Endothelial cell of umbilical vein (primary cell): Measurements from ENCODE around the gene SH3D19. TPM values are rescaled to one million over a fixed set of nuclear protein-coding genes. Genes with fewer than 3 reads are reported as not detected.

ENCODE experiments used
- BruUV-seq: library from RNA; stranded (reverse); fragments of 400-500 nt; replicated peaks from 2 replicates; lab custom pipeline; 2021; lab: Mats Ljungman, UMichigan
- CTCF ChIA-PET: fragments of 300-600, 350-600 bp; sonication (Branson Sonifier 250); formaldehyde crosslinking; loops from one replicate; lab custom pipeline; 2021; ENCODE audit warnings: antibody characterized with exemption, inconsistent platforms; lab: Charles Lee
- POLR2A ChIA-PET: fragments of 300-600, 350-600 bp; sonication (Branson Sonifier 250); formaldehyde crosslinking; loops from one replicate; lab custom pipeline; 2021; ENCODE audit warnings: antibody characterized with exemption, inconsistent platforms; lab: Charles Lee
- DNase-seq: peaks from one replicate; pipeline ENCODE4 v3.0.0-alpha.2; 2011; ENCODE audit warnings: low read depth, low spot score
- FAIRE-seq: peaks from 2 replicates; lab custom pipeline; 2011; peaks lifted over from hg19 to GRCh38; lab: Jason Lieb, UNC
- H2AFZ ChIP-seq: 2 replicates; pipeline ENCODE4 v1.6.0; 2012; ENCODE audit warnings: low read depth, low read length, control low read depth, inconsistent platforms
- H3K27ac ChIP-seq: 2 replicates; pipeline ENCODE4 v1.5.1; 2011; ENCODE audit warnings: low read depth, mild to moderate bottlenecking, control low read depth, low read length, moderate library complexity; ENCODE audit not compliant: insufficient read depth
- H3K27me3 ChIP-seq, 2 experiments: 2 replicates each; pipeline versions ENCODE4 v1.6.0 to v1.6.1; 2011; ENCODE audit warnings: low read length in 2 of 2, mixed read lengths in 1 of 2; ENCODE audit not compliant: control insufficient read depth in 2 of 2, insufficient read depth in 2 of 2
- H3K36me3 ChIP-seq, 2 experiments: 2 replicates in 1 of 2; 3 replicates in 1 of 2; pipeline ENCODE4 v1.5.1; 2011; ENCODE audit warnings: low read length in 2 of 2, mild to moderate bottlenecking in 1 of 2, moderate library complexity in 1 of 2; ENCODE audit not compliant: control insufficient read depth in 2 of 2, insufficient read depth in 2 of 2; ENCODE audit errors: extremely low read depth in 1 of 2
- H3K4me1 ChIP-seq: 3 replicates; pipeline ENCODE4 v1.5.1; 2011; ENCODE audit warnings: mild to moderate bottlenecking, low read length; ENCODE audit not compliant: control insufficient read depth, insufficient read depth; ENCODE audit errors: extremely low read depth
- H3K4me2 ChIP-seq: 2 replicates; pipeline ENCODE4 v1.6.1; 2011; ENCODE audit warnings: low read length, control low read depth, mixed read lengths; ENCODE audit not compliant: insufficient read depth
- H3K4me3 ChIP-seq, 3 experiments: fragments of 200-600 bp in 1 of 3; sonication (generic), shearing (Covaris generic) in 1 of 3; replicated peaks in 1 of 3; 2 replicates each; pipeline ENCODE4 v1.5.1; 2011 to 2016; ENCODE audit warnings: control low read depth in 3 of 3, low read length in 3 of 3, mild to moderate bottlenecking in 2 of 3, inconsistent platforms in 1 of 3, low read depth in 1 of 3, moderate library complexity in 1 of 3; ENCODE audit not compliant: insufficient read depth in 1 of 3
- H3K79me2 ChIP-seq: 2 replicates; pipeline ENCODE4 v1.6.0; 2012; ENCODE audit warnings: low read length, inconsistent platforms; ENCODE audit not compliant: control insufficient read depth, insufficient read depth
- H3K9ac ChIP-seq: replicated peaks from 2 replicates; pipeline ENCODE3; 2011; ENCODE audit warnings: low read length, control low read depth; ENCODE audit not compliant: insufficient read depth; ENCODE audit errors: extremely low read depth
- H3K9me1 ChIP-seq: replicated peaks from 3 replicates; pipeline ENCODE4 v1.6.0; 2011; ENCODE audit warnings: mild to moderate bottlenecking, low read length; ENCODE audit not compliant: control insufficient read depth, insufficient read depth; ENCODE audit errors: extremely low read depth
- H3K9me3 ChIP-seq: replicated peaks from 2 replicates; pipeline ENCODE4 v1.5.1; 2012; ENCODE audit warnings: low read length, inconsistent platforms; ENCODE audit not compliant: control insufficient read depth, insufficient read depth
- H4K20me1 ChIP-seq: replicated peaks from 2 replicates; pipeline ENCODE3; 2011; ENCODE audit warnings: mild to moderate bottlenecking, low read length; ENCODE audit not compliant: control insufficient read depth, insufficient read depth; ENCODE audit errors: extremely low read depth
- EZH2 ChIP-seq: IDR thresholded peaks from 2 replicates; pipeline ENCODE4 v1.6.1; 2012; ENCODE audit warnings: borderline replicate concordance, low read depth, mild to moderate bottlenecking, moderate library complexity, low read length, inconsistent platforms; ENCODE audit not compliant: severe bottlenecking
- FOS ChIP-seq: IDR thresholded peaks from 2 replicates; pipeline ENCODE4 v1.6.1; 2011; ENCODE audit warnings: mild to moderate bottlenecking, low read length, moderate library complexity, borderline replicate concordance; ENCODE audit not compliant: insufficient read depth
- GATA2 ChIP-seq: IDR thresholded peaks from 2 replicates; pipeline ENCODE4 v1.7.0; 2011; ENCODE audit warnings: low read depth, mild to moderate bottlenecking, moderate library complexity, mixed read lengths, low read length; ENCODE audit not compliant: insufficient read length, insufficient read depth
- JUN ChIP-seq: IDR thresholded peaks from 2 replicates; pipeline ENCODE4 v1.6.1; 2011; ENCODE audit warnings: borderline replicate concordance, low read depth; ENCODE audit not compliant: insufficient read length, insufficient read depth
- MYC ChIP-seq: IDR thresholded peaks from one replicate; pipeline ENCODE4 v1.6.1; 2011; ENCODE audit warnings: mild to moderate bottlenecking, low read depth, low read length
- POLR2A ChIP-seq: IDR thresholded peaks from 2 replicates; pipeline ENCODE4 v1.6.1; 2012; ENCODE audit warnings: low read depth, mild to moderate bottlenecking, control low read depth, low read length
- POLR2AphosphoS5 ChIP-seq: IDR thresholded peaks from 2 replicates; pipeline ENCODE4 v1.6.1; 2012; ENCODE audit warnings: low read depth, mild to moderate bottlenecking, control low read depth, low read length, moderate library complexity; ENCODE audit not compliant: insufficient read depth
- dilution Hi-C: fragments of 300-500 bp; cut with MboI; formaldehyde crosslinking; loops from one replicate; pipeline ENCODE4 v1.15.0; 2019; ENCODE audit warnings: low sequenced_read_pairs; ENCODE audit not compliant: extremely low pct_ligation_motif_present
- intact Hi-C: fragments of 100-400 bp; cut with micrococcal nuclease; formaldehyde crosslinking; loops from one replicate; pipeline ENCODE4 v1.10.0; 2022
- polyA plus RNA-seq, 4 experiments: library from polyadenylated mRNA; depleted of rRNA in 3 of 4; stranded (reverse) in 3 of 4; unstranded in 1 of 4; fragments of >200 nt; gene quantifications; 2 replicates each; pipeline versions ENCODE4 v1.2.1 to v1.2.3, GENCODE V29; 2011 to 2012; ENCODE audit warnings: missing spikeins in 1 of 4
- total RNA-seq: library from RNA; stranded (reverse); gene quantifications from 2 replicates; pipeline ENCODE4 v1.2.3, GENCODE V29; 2021
- TF ChIP-seq, protein P1 (sequence below), 2 donors: IDR thresholded peaks; 1 replicate in 1 of 2; 2 replicates in 1 of 2; pipeline ENCODE4 v1.5.1; 2011; ENCODE audit warnings: low read length in 2 of 2, mild to moderate bottlenecking in 2 of 2, moderate library complexity in 2 of 2, control low read depth in 1 of 2, inconsistent platforms in 1 of 2, low read depth in 1 of 2; ENCODE audit not compliant: insufficient read depth in 1 of 2; ENCODE audit errors: extremely low read depth in 1 of 2
- TF ChIP-seq, protein P2 (sequence below): IDR thresholded peaks from 2 replicates; pipeline ENCODE4 v1.6.1; 2011; ENCODE audit not compliant: insufficient read depth, insufficient read length

Gene SH3D19
- total and polyA plus RNA-seq, 2 donors (not counting 3 experiments of a cell fraction or from before 2014, with no cell fraction given): 37.5 to 92.8 TPM

DNA sequence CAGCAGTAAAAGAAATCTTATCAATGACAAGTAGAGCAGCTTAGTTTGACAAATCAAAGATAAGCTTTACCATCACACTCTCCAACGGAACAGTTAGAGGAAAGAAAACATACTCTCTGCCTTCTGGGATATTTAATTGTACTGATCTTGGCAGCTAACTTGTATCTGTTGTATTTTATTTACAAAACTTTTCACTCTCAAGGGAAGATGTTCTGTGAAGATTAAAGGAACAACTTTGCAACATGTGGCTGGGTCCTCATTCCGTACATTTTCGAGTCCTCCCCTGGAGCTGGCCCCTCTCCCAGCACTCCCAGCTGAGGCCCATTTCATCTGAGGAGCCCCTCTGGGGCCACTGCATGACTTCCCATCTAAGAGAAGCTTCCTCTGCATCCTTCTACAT lies 151.5 kb downstream of the SH3D19 start:
- peaks cover 4% of the 10 kb centered on the region for H3K79me2 ChIP-seq
- H3K9me1 ChIP-seq: no peaks in the 10 kb centered on the region
- H3K9ac ChIP-seq: no peak overlapping the region
- POLR2A ChIA-PET: no interaction called here
- intact Hi-C loops: no loop called here
- no peak overlapping the region for H3K27ac ChIP-seq
- H3K36me3 ChIP-seq: peaks cover 22 to 27% of the 10 kb centered on the region in 2 experiments
- DNase-seq (no peak), FAIRE-seq (no peak)
- CTCF ChIA-PET: interaction anchor here (1.2 kb wide), 1 partner anchor 430 kb away, joined by 4 read pairs; no protein-coding TSS in a partner anchor
- no peaks in the 10 kb centered on the region for H4K20me1 ChIP-seq
- H3K4me2 ChIP-seq: no peak overlapping the region
- no peaks in the 10 kb centered on the region for H3K27me3 ChIP-seq
- H3K4me1 ChIP-seq: no peaks in the 10 kb centered on the region
- H3K4me3 ChIP-seq: no peak overlapping the region
- no TSS peak for BruUV-seq
- H3K9me3 ChIP-seq: no peaks in the 10 kb centered on the region
- no peak overlapping the region for H2AFZ ChIP-seq
- dilution Hi-C loops: no loop called here
- TF ChIP-seq FOS (no peak), POLR2A (no peak), JUN (no peak), MYC (no peak), GATA2 (no peak), EZH2 (no peak), POLR2AphosphoS5 (no peak)
- TF ChIP-seq, protein P1, sequence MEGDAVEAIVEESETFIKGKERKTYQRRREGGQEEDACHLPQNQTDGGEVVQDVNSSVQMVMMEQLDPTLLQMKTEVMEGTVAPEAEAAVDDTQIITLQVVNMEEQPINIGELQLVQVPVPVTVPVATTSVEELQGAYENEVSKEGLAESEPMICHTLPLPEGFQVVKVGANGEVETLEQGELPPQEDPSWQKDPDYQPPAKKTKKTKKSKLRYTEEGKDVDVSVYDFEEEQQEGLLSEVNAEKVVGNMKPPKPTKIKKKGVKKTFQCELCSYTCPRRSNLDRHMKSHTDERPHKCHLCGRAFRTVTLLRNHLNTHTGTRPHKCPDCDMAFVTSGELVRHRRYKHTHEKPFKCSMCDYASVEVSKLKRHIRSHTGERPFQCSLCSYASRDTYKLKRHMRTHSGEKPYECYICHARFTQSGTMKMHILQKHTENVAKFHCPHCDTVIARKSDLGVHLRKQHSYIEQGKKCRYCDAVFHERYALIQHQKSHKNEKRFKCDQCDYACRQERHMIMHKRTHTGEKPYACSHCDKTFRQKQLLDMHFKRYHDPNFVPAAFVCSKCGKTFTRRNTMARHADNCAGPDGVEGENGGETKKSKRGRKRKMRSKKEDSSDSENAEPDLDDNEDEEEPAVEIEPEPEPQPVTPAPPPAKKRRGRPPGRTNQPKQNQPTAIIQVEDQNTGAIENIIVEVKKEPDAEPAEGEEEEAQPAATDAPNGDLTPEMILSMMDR (IDR thresholded peaks at IDR 0.05; ENCODE audit: extremely low read depth in 1 of 2, insufficient read depth in 1 of 2, low read depth in 1 of 2, low read length in 2 of 2): no peak
- TF ChIP-seq, protein P2, sequence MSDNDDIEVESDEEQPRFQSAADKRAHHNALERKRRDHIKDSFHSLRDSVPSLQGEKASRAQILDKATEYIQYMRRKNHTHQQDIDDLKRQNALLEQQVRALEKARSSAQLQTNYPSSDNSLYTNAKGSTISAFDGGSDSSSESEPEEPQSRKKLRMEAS: no peak
